GM23338 (cell line): ENCODE measurements around the gene GZMH. TPM values are rescaled to one million over a fixed set of nuclear protein-coding genes. Genes with fewer than 3 reads are reported as not detected.

ENCODE experiments used
- ATAC-seq: fragments of 200-7000 bp; cut with Tn5 transposase; 3 replicates; pipeline ENCODE4 v1.9.1; 2020
- DNase-seq: peaks from one replicate; pipeline ENCODE4 v3.0.0-alpha.2; 2015; ENCODE audit warnings: low spot score
- H2AFZ ChIP-seq: fragments of 200-600 bp; sonication (generic); 2 replicates; pipeline ENCODE4 v1.8.0; 2016; ENCODE audit warnings: antibody characterized with exemption, mild to moderate bottlenecking, moderate library complexity
- H3F3A ChIP-seq: fragments of 200-600 bp; sonication (generic); replicated peaks from 2 replicates; pipeline ENCODE4 v1.8.0; 2017; ENCODE audit warnings: antibody characterized with exemption, mixed run types, low read depth
- H3K27ac ChIP-seq: fragments of 200-600 bp; sonication (generic); 2 replicates; pipeline ENCODE4 v1.6.1; 2016; ENCODE audit warnings: low read depth
- H3K27me3 ChIP-seq: fragments of 200-600 bp; sonication (generic); 2 replicates; pipeline ENCODE4 v1.8.0; 2016; ENCODE audit warnings: mild to moderate bottlenecking, mixed run types, moderate library complexity; ENCODE audit not compliant: insufficient read depth
- H3K36me3 ChIP-seq: fragments of 200-600 bp; sonication (generic); 2 replicates; pipeline ENCODE4 v1.8.0; 2016; ENCODE audit warnings: mild to moderate bottlenecking; ENCODE audit not compliant: insufficient read depth
- H3K4me1 ChIP-seq: fragments of 200-600 bp; sonication (generic); 2 replicates; pipeline ENCODE4 v1.8.0; 2016; ENCODE audit warnings: mild to moderate bottlenecking, moderate library complexity; ENCODE audit not compliant: insufficient read depth
- H3K4me2 ChIP-seq: fragments of 200-600 bp; sonication (generic); 2 replicates; pipeline ENCODE4 v1.7.1; 2017; ENCODE audit warnings: mixed run types
- H3K4me3 ChIP-seq: fragments of 200-600 bp; sonication (generic); 2 replicates; pipeline ENCODE4 v1.6.1; 2016; ENCODE audit warnings: mixed run types
- H3K79me2 ChIP-seq: fragments of 200-600 bp; sonication (generic); replicated peaks from 2 replicates; pipeline ENCODE4 v1.8.0; 2017; ENCODE audit warnings: mild to moderate bottlenecking; ENCODE audit not compliant: insufficient read depth
- H3K9me2 ChIP-seq: fragments of 200-600 bp; sonication (generic); 2 replicates; pipeline ENCODE4 v1.8.0; 2017; ENCODE audit not compliant: insufficient read depth
- H4K20me1 ChIP-seq: fragments of 200-600 bp; sonication (generic); replicated peaks from 2 replicates; pipeline ENCODE4 v1.8.0; 2017; ENCODE audit warnings: mild to moderate bottlenecking; ENCODE audit not compliant: insufficient read depth
- H3K27ac Mint-ChIP-seq: 2 replicates; pipeline ENCODE4 v1.8.0; 2020; ENCODE audit warnings: inconsistent platforms, mild to moderate bottlenecking, moderate library complexity, mixed read lengths
- H3K27me3 Mint-ChIP-seq: 3 replicates; pipeline ENCODE4 v1.8.0; 2022; ENCODE audit warnings: low read depth, mild to moderate bottlenecking, moderate library complexity, mixed read lengths, inconsistent platforms; ENCODE audit not compliant: insufficient read depth, poor library complexity
- H3K36me3 Mint-ChIP-seq: 3 replicates; pipeline ENCODE4 v1.8.0; 2021; ENCODE audit warnings: low read depth, mild to moderate bottlenecking, inconsistent platforms, moderate library complexity, mixed read lengths
- H3K4me1 Mint-ChIP-seq: 3 replicates; pipeline ENCODE4 v1.8.0; 2020; ENCODE audit warnings: mild to moderate bottlenecking, inconsistent platforms, mixed read lengths
- H3K4me3 Mint-ChIP-seq: 3 replicates; pipeline ENCODE4 v1.8.0; 2021; ENCODE audit warnings: moderate library complexity, mild to moderate bottlenecking, inconsistent platforms, mixed read lengths
- H3K9me3 Mint-ChIP-seq: 3 replicates; pipeline ENCODE4 v1.8.0; 2020; ENCODE audit warnings: moderate library complexity, mild to moderate bottlenecking, inconsistent platforms, mixed read lengths
- EZH2 ChIP-seq: fragments of 200-600 bp; sonication (generic); IDR thresholded peaks from one replicate; pipeline ENCODE4 v1.8.0; 2017; ENCODE audit warnings: antibody characterized with exemption, mild to moderate bottlenecking, low read depth; ENCODE audit not compliant: unreplicated experiment
- JUNB ChIP-seq: IDR thresholded peaks from one replicate; pipeline ENCODE4 v1.6.1; 2016; ENCODE audit warnings: antibody characterized with exemption; ENCODE audit not compliant: unreplicated experiment
- NANOG ChIP-seq: IDR thresholded peaks from 2 replicates; pipeline ENCODE4 v1.6.1; 2016; ENCODE audit warnings: antibody characterized with exemption, borderline replicate concordance
- POLR2AphosphoS5 ChIP-seq: IDR thresholded peaks from 2 replicates; pipeline ENCODE4 v1.6.1; 2016; ENCODE audit warnings: antibody characterized with exemption, low read depth
- REST ChIP-seq: IDR thresholded peaks from one replicate; pipeline ENCODE4 v1.6.1; 2018; ENCODE audit warnings: antibody characterized with exemption; ENCODE audit not compliant: unreplicated experiment
- ZNF114 ChIP-seq: fragments of 250-450 bp; sonication (Bioruptor Pico); IDR thresholded peaks from 2 replicates; pipeline ENCODE4 v1.5.0; 2020; ENCODE audit warnings: mild to moderate bottlenecking, moderate library complexity
- ZNF462 ChIP-seq: fragments of 250-450 bp; sonication (Bioruptor Pico); IDR thresholded peaks from 2 replicates; pipeline ENCODE4 v1.5.0; 2020; ENCODE audit warnings: mild to moderate bottlenecking, moderate library complexity
- polyA plus RNA-seq: library from polyadenylated mRNA; unstranded; fragments of >200 nt; fragmentation: Nextera tagmentation; extraction: Ambion mirVana; gene quantifications from 2 replicates; pipeline ENCODE4 v1.2.1, GENCODE V29; 2016
- total RNA-seq: library from RNA; depleted of rRNA; stranded (reverse); fragments of >200 nt; shearing (Covaris generic); gene quantifications from 2 replicates; pipeline ENCODE4 v1.2.3, GENCODE V29; 2014

Gene GZMH
- total and polyA plus RNA-seq, 2 experiments from 2014 or later: not detected

GRCh38 chr14:24631749-24632335, 22.4 kb upstream of the GZMH start:
- TF ChIP-seq ZNF114: no peak
- TF ChIP-seq REST: no peak
- no peak for TF ChIP-seq EZH2
- no peak for TF ChIP-seq NANOG
- TF ChIP-seq POLR2AphosphoS5: no peak
- TF ChIP-seq JUNB: no peak
- TF ChIP-seq ZNF462 (CRISPR knock-in tag): no peak
- H3K4me3 Mint-ChIP-seq: no peak overlapping the region
- no peak overlapping the region for H3K27ac ChIP-seq
- peaks cover 2% of the 10 kb centered on the region; the same call in 1 of the 2 replicates for H3K9me2 ChIP-seq
- no peak overlapping the region for H3K4me3 ChIP-seq
- H3K27me3 ChIP-seq: no peaks in the 10 kb centered on the region
- H2AFZ ChIP-seq: no peak overlapping the region
- no peak overlapping the region for H3K4me2 ChIP-seq
- no peaks in the 10 kb centered on the region for H3F3A ChIP-seq
- DNase-seq (no peak), ATAC-seq (no peak)
- H4K20me1 ChIP-seq: no peaks in the 10 kb centered on the region
- no peaks in the 10 kb centered on the region for H3K36me3 ChIP-seq
- H3K79me2 ChIP-seq: no peaks in the 10 kb centered on the region
- H3K4me1 Mint-ChIP-seq: no peaks in the 10 kb centered on the region
- no peak overlapping the region for H3K27ac Mint-ChIP-seq
- peaks cover 3% of the 10 kb centered on the region; the same call in 1 of the 3 replicates for H3K9me3 Mint-ChIP-seq
- no peaks in the 10 kb centered on the region for H3K27me3 Mint-ChIP-seq
- no peaks in the 10 kb centered on the region for H3K4me1 ChIP-seq
- no peaks in the 10 kb centered on the region; the same call in 2 of the 3 replicates for H3K36me3 Mint-ChIP-seq
